Stimulated activated CD8-positive, alpha-beta memory T cell treated with anti-CD3 and anti-CD28 coated beads, Interleukin-4, amount 100 ng/mL, for 48 hours (primary cell): ENCODE results near the gene NTN1.
"Not testable (repeated sequence)": the region's sequence is repeated elsewhere in the genome, so short reads cannot be mapped to it uniquely, and the experiment has no call there.

ENCODE experiments used
- DNase-seq: peaks from one replicate; pipeline ENCODE4 v3.0.0-alpha.2; 2020

The NTN1 gene

DNA sequence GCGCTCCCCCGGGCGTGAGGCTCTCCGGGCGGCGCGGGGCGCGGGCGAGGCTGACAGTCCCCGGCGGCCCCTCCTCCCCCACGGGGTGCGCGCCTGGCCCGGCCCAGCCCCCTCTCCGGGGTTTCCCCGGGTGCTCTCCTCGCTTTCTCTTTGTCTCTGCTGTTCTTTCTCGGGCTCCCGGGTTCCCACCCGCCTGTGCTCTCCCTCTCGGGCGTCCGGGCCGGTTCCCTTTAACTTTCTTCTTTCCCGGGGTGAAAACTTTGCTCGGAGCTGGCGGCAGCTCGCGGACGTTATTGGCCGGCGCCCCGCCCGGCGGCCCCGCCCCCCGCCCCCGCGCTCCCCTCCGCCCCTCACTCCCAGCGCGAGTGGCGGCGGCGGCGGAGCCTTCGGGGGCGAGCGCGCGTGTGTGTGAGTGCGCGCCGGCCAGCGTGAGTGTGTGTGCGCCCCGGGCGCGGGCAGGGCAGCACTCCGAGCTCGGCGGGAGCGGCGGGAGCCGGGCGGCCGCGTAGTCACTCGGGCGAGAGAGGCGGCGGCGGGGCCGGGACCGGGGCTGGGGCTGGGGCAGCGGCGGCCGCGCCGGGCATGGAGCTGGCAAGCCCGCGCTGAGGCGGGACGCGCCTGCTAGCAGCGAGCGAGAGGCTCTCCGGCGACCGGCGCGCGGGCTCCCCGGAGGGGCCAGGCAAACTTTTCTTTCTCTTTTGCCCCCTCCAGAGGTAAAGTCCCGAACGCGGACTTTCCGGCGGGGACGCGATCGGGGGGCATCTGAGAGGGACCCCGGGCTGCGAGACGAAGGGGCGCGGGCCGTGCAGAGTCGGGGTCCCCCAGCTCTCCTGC lies at the start of gene NTN1:
Gene NTN1 (plus strand): TSS at position 353 of the 834 bp plus-strand sequence. CDS start 864 bp downstream, outside the sequence.
- DNase-seq = peak; percentile 68

GRCh38 chr17:8975091-8975725 lies 46.1 kb upstream of the NTN1 start:
- no peak for DNase-seq

- no peak for DNase-seq
Observed at GRCh38 chr17:8976638-8977037, 44.7 kb upstream of the NTN1 start.

- DNase-seq = no peak
Observed at GRCh38 chr17:8979715-8980114, 41.6 kb upstream of the NTN1 start.

- no peak for DNase-seq
Observed at GRCh38 chr17:8981443-8981842, 39.9 kb upstream of the NTN1 start.

- DNase-seq = not testable (repeated sequence)
Observed at GRCh38 chr17:8984225-8984624, 37.1 kb upstream of the NTN1 start.

GRCh38 chr17:8985054-8985701 lies 36.1 kb upstream of the NTN1 start:
- DNase-seq = no peak

DNA sequence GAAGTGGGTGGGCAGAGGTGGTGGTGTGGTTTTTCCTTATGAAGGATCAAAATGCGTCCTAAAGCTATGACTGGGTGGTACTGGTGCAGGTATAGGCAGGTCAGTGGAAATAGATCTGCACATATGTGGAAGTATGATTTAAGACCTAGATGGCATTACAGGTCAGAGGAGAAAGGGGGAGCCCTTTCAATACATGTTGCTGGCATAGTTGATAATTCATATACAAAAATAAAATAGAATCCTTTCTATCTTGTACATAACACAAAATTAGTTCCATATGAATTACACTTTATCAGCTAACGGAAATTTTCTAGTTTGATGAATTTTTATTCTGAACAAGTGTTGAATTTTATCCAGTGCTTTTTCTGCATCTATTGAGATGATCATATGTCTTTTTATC lies 35.0 kb upstream of the NTN1 start:
- no peak for DNase-seq

GRCh38 chr17:8988263-8988935 lies 32.9 kb upstream of the NTN1 start:
- DNase-seq = not testable (repeated sequence)

DNA sequence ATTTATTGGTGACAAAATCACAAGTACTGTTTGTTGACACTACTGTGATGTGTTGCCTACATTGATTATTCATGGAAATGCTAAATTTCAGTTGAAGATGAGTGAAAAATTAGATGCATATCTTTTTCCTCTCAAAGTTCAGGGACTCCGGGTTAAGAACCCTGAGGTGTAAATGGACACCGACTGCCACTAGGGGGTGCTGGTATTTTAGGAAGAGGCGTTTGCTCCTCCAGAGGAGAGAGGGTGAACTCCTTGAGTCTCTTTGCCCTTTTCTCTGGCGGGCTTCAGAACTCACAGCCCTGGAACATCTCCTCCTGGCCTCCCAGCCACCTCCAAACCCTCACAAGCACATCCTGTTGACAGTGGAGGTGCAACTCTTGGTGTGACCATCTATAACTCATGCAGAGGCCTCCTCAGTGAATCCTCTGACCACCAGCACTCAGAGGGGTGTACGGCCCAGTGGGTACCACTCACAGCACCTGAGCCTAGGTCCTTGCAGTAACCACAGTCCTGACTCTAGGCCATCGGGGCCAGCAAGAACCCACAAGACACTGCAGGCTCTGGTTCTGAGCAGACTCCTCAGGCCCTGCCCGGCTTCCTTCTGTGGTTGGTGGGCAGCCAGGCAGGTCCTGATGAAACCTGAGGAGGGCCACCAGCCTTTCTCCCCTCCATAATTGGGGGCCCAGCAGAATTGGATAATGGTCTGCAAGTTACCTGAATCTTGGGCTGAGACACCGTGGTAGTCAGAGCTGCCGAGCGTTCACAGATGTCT lies 29.6 kb upstream of the NTN1 start:
- peak; percentile 83 for DNase-seq

- peak; percentile 87 for DNase-seq
Observed at GRCh38 chr17:8994319-8994718, 27.0 kb upstream of the NTN1 start.

DNA sequence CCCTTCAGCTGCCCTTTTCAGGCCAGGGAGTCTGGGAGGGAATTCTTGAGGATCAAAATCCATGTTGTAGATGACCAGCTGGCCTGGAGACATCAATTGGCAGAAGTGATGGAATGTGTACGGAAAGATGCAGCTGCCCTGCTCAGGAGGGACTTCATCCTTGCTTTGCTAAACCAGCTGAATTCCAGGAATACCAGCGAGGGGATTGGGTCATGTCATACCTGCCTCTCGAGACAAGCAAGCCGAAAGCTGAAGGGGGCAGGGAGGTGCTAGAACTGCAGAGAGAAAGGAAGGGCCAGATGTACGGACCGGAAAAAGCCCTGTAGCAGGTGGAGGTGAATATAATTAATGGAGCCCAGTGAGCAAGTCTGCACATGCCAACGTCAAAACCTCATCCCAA lies 25.6 kb upstream of the NTN1 start:
- DNase-seq = no peak

GRCh38 chr17:8997994-8998628 lies 23.2 kb upstream of the NTN1 start:
- DNase-seq = peak; percentile 86

DNA sequence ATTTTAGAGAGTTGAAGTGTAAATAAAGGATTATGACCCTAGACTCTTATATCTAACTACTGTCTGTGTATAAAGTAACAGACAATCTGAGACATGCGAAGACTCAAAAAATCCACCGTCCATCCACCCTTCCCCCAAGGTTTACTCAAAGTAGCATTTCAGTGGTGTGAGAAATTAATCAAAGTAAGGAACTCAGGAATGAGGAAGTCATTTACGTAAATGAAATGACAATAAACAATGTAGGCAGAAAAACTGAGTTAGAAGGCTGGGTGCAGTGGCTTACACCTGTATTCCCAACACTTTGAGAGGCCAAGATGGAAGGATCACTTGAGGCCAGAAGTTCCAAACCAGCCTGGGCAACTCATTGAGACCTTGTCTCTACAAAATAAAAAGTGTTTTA lies 19.8 kb upstream of the NTN1 start:
- no peak for DNase-seq

DNA sequence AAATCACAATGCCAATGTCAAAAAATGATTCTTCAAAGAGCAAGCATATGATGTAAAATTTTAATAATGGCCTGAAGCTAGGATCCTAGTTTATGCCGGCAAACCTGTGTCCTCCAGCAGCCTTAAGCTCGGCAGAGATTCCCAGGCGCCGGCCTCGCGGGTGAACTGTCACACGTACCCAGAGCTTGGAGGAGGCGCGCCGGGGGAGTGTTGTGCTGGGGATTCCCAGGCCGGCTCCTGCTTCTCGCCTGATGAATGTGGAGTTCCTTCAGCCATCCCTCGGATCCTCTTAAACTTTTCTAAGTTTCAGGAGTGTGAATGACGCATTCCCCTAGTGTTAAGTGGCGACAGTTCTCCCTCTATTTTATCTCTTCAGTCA lies 19.1 kb upstream of the NTN1 start:
- no peak for DNase-seq

- DNase-seq = peak; percentile 58
Observed at GRCh38 chr17:9002606-9003354, 18.5 kb upstream of the NTN1 start.

GRCh38 chr17:9003355-9004131 lies 17.8 kb upstream of the NTN1 start:
- DNase-seq = no peak

GRCh38 chr17:9004132-9004960 lies 17.0 kb upstream of the NTN1 start:
- DNase-seq = no peak

DNA sequence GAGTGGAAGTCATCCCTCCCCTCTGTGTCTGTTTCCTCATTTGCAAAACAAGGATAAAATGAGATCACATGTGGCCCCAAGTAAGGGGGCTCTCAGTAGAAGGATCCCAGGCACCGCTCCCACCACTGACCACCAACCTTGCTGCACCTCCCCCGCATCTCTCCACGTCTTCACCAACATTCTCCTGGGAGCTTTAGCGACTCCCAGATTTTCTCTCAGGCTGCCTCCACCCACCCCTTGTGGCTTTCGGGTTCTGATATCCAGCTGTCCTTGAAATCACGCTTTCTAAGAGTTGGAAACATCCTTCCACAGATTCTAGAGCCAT lies 16.4 kb upstream of the NTN1 start:
- DNase-seq = no peak
